ENCODE data around the gene ZNF433. TPM values are rescaled to one million over a fixed set of nuclear protein-coding genes. Genes with fewer than 3 reads are reported as not detected.
"Not testable (repeated sequence)": the region's sequence is repeated elsewhere in the genome, so short reads cannot be mapped to it uniquely, and the experiment has no call there.

ZNF433 gene
- total RNA-seq, 1 donor from 2014 or later, result 20.6 TPM

DNA sequence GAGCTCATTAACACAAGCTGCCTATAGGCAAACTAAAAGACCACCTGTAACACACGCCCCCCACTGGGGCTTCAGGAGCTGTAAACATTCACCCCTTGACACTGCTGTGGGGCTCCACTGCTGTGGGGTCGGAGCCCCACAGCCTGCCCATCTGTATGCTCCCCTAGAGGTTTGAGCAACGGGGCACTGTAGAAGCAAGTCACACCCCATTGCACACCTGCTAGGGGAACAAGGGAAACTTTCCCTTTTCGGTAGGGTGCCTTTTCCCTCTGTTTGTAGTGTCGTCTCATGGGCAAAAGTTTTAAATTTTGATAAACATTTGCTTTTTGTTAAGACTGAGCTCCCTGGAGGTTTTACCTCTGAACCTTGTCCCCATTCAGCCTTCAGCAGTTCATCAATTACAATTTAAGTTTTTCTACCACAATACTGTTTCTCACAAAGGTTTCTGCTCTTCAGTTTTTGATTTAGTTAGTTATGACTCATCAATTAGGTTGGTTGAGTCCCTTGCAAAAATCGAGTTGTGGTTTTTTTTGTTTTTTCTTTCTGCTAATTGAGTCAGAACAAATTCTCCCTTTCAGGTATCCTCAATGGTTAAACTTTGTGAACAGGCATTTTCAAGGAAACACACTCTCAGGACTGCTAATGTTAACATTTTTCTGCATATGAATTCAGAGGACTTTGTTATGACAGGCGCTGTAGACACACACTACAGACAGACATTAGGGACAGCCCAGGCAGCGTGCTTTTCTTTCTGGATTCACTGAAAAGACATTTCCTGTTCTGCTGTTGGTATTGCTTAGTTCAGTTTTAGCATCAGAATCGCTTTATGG, 35.1 kb downstream of the ZNF433 start:
- Mint-ChIP-seq H3K27me3 (ENCODE audit: low read depth) (no peaks in the 10 kb centered on the region), H3K27ac (no peak overlapping the region), H3K36me3 (peaks cover 40% of the 10 kb centered on the region), H3K4me1 (no peaks in the 10 kb centered on the region), H3K4me3 (no peak overlapping the region), H3K9me3 (peaks cover 28% of the 10 kb centered on the region)
- TF ChIP-seq, protein P1, sequence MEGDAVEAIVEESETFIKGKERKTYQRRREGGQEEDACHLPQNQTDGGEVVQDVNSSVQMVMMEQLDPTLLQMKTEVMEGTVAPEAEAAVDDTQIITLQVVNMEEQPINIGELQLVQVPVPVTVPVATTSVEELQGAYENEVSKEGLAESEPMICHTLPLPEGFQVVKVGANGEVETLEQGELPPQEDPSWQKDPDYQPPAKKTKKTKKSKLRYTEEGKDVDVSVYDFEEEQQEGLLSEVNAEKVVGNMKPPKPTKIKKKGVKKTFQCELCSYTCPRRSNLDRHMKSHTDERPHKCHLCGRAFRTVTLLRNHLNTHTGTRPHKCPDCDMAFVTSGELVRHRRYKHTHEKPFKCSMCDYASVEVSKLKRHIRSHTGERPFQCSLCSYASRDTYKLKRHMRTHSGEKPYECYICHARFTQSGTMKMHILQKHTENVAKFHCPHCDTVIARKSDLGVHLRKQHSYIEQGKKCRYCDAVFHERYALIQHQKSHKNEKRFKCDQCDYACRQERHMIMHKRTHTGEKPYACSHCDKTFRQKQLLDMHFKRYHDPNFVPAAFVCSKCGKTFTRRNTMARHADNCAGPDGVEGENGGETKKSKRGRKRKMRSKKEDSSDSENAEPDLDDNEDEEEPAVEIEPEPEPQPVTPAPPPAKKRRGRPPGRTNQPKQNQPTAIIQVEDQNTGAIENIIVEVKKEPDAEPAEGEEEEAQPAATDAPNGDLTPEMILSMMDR (IDR thresholded peaks at IDR 0.05; ENCODE audit: unreplicated experiment), result no peak
- no peak for DNase-seq (ENCODE audit: low spot score in 2 of 2, unreplicated experiment in 2 of 2)

DNA sequence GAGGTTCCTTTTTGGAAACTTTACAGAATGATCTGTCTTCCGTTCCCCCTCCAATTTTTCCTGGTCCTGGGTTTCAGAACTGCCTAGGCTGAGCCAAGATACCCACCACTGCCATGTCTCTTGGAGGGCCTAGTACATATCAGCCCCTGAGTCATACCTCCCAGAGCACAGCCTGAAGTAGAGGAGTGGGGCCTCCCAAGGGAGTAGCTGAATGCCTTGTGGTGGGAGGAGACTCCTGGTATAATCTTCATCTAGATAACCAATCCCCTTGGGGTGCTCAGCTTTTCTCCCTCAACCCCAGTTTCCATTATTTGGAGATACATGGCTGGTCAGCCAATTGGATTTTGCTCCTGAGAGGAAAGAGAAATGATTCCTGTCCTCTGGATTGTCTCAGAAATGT, 40.3 kb downstream of the ZNF433 start:
- H3K4me3 Mint-ChIP-seq, result no peak overlapping the region

DNA sequence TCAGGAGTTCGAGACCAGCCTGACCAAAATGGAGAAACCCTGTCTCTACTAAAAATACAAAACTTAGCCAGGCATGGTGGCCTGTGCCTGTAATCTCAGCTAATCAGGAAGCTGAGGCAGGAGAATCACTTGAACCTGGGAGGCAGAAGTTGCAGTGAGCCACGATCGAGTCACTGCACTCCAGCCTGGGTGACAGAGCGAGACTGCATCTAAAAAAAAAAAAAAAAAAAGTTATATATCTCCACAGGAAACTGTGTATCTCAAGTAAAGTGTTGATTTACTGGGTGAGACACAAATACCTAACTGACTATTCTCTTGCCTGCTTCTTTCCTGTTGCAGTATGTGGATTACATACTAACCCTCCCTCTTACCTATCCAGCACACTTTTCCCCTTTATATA, 43.6 kb downstream of the ZNF433 start:
- Mint-ChIP-seq H3K36me3 (peaks cover 11% of the 10 kb centered on the region), H3K27ac (peak overlapping the region; percentile 31)
- not testable (repeated sequence) for DNase-seq (ENCODE audit: low spot score in 2 of 2, unreplicated experiment in 2 of 2); H3K9me3 Mint-ChIP-seq; H3K27me3 Mint-ChIP-seq (ENCODE audit: low read depth); H3K4me3 Mint-ChIP-seq; H3K4me1 Mint-ChIP-seq

More for the DNA sequence above, 40.3 kb downstream of the ZNF433 start:
- DNase-seq (ENCODE audit: low spot score in 2 of 2, unreplicated experiment in 2 of 2), result no peak
- Mint-ChIP-seq H3K4me1 (no peaks in the 10 kb centered on the region), H3K9me3 (peaks cover 21% of the 10 kb centered on the region), H3K27ac (no peak overlapping the region), H3K27me3 (ENCODE audit: low read depth) (no peaks in the 10 kb centered on the region), H3K36me3 (peaks cover 27% of the 10 kb centered on the region)
- TF ChIP-seq, protein P1 (IDR thresholded peaks at IDR 0.05; ENCODE audit: unreplicated experiment), result no peak

DNA sequence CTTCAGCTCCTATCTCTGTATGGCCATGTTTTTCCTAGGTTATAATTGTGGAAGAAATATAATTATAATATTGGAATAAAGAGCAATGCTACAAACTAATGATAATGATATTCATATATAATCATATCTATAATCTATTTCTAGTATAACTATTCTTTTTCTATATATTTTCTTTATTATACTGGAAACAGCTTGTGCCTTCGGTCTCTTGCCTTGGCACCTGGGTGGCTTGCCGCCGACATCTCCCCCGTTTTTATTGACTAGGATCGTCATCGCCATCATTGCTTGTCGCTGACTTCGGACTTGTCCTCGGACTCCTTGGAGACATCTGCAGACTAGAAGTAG, 46.4 kb downstream of the ZNF433 start:
- TF ChIP-seq, protein P1 (IDR thresholded peaks at IDR 0.05; ENCODE audit: unreplicated experiment), result no peak

DNA sequence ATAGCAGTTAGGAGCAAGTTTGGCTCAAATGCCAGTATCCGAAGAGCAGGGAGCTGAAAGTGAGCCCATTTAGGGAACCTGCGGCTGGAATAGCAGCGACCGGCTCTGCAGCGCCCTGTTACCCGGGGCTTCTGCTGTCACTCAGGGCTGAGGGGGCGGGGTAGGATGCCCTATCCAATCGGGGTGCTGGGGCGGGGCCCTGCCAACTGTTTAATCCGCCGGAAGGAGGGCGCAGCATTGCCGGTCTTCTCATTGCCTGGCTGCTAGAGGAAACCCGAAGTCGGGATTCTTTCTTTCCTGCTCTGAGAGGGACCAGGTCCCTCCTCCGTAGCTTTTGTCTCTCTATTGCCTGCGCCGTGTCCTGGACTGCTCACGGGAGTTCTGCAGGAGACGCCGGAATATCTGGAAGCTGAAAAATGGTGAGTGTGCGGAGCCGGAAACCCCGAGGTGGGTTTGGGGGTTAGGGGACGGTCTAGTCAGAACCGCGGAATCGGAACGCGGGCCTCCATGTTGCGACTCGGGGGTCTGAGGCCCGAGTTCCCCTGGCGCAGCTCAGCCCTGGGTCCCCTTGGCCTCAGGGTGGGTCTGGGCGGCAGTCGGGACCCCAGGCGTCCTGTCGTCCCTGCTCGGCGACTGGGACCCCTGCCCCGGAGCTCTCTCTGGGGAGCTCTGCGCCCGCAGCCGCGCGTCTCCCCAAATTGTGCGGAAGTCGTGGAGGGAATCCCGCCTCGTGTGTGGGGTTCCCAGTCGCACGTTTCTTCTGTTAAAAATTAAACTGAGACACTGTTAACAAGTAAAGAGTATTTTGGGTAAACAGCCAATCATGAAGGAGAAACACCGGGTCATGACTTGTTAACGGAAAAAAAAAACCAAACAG, 47.8 kb downstream of the ZNF433 start:
- Mint-ChIP-seq H3K36me3 (peaks cover 5% of the 10 kb centered on the region), H3K9me3 (peaks cover 4% of the 10 kb centered on the region), H3K27ac (peak overlapping the region; percentile 98), H3K4me1 (peaks cover 6% of the 10 kb centered on the region), H3K4me3 (peak overlapping the region; percentile 99), H3K27me3 (ENCODE audit: low read depth) (no peaks in the 10 kb centered on the region)
- peak; percentile 88 to 94 for DNase-seq (ENCODE audit: low spot score in 2 of 2, unreplicated experiment in 2 of 2)
- TF ChIP-seq, protein P1 (IDR thresholded peaks at IDR 0.05; ENCODE audit: unreplicated experiment), result no peak

More for the DNA sequence above, 46.4 kb downstream of the ZNF433 start:
- DNase-seq (ENCODE audit: low spot score in 2 of 2, unreplicated experiment in 2 of 2), result no peak
- H3K9me3 Mint-ChIP-seq, result no peaks in the 10 kb centered on the region
- peak overlapping the region; percentile 99 for H3K4me3 Mint-ChIP-seq
- H3K27me3 Mint-ChIP-seq (ENCODE audit: low read depth), result no peaks in the 10 kb centered on the region
- H3K36me3 Mint-ChIP-seq, result peaks cover 5% of the 10 kb centered on the region
- no peak overlapping the region for H3K27ac Mint-ChIP-seq
- peaks cover 6% of the 10 kb centered on the region for H3K4me1 Mint-ChIP-seq

DNA sequence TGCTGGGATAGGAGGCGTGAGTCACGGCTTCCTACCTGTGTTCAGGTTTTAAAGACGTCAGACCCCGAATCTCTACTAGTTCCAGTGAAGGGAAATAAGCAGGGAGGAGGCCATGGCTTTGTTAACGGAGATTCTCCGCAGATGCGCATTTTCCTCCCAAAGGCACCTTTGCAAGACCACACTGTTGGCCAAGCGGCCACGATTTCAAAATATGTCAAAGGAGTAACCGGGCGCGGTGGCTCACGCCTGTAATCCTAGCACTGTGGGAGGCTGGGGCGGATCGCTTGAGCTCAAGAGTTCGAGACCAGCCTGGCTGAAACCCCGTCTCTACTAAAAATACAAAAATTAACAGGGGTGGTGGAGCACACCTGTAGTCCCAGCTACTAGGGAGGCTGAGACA, 48.7 kb downstream of the ZNF433 start:
- TF ChIP-seq, protein P1 (IDR thresholded peaks at IDR 0.05; ENCODE audit: unreplicated experiment), result no peak
- Mint-ChIP-seq H3K27me3 (ENCODE audit: low read depth) (no peaks in the 10 kb centered on the region), H3K4me1 (peaks cover 6% of the 10 kb centered on the region), H3K9me3 (peaks cover 12% of the 10 kb centered on the region), H3K27ac (no peak overlapping the region), H3K36me3 (peaks cover 5% of the 10 kb centered on the region), H3K4me3 (no peak overlapping the region)
- no peak for DNase-seq (ENCODE audit: low spot score in 2 of 2, unreplicated experiment in 2 of 2)
